ENCODE data around the gene SPRY4. TPM values are rescaled to one million over a fixed set of nuclear protein-coding genes. Genes with fewer than 3 reads are reported as not detected.

Gene SPRY4
- total RNA-seq, 1 donor, result 5.4 TPM

DNA sequence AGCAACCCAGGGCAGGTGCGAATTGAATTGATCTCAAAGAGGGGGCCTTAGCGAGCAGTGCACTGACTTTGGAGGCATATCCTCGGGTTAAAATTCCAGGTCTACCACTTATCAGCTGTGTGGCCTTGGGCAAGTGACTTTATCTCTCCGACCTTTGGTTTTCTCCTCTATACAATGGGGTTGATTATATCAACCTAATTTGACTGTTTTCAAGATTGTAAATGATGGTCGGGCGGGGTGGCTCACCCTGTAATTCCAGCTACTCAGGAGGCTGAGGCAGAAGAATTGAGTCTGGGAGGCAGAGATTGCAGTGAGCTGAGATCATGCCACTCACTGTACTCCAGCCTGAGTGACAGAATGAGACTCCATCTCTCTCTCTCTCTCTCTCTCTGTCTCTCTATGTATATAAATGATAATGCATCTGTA lies 18.7 kb downstream of the SPRY4 start:
- Histone ChIP-seq H3K27me3 (ENCODE audit: insufficient read depth, low read length) (no peaks in the 10 kb centered on the region), H3K4me2 (ENCODE audit: insufficient read depth, low read length) (no peak overlapping the region), H2AFZ (ENCODE audit: low read length) (no peak overlapping the region), H3K4me3 (ENCODE audit: insufficient read depth, low read length) (no peak overlapping the region), H3K79me2 (ENCODE audit: insufficient read depth, low read length) (peaks cover 66% of the 10 kb centered on the region), H3K36me3 (ENCODE audit: insufficient read depth, low read length) (peaks cover 13% of the 10 kb centered on the region), H3K27ac (ENCODE audit: low read depth, low read length) (no peak overlapping the region), H3K9me3 (ENCODE audit: low read depth, low read length) (no peaks in the 10 kb centered on the region), H3K4me1 (ENCODE audit: insufficient read depth, low read length) (peaks cover 13% of the 10 kb centered on the region), H4K20me1 (ENCODE audit: insufficient read depth, low read length) (peaks cover 21% of the 10 kb centered on the region)
- TF ChIP-seq, protein P1, sequence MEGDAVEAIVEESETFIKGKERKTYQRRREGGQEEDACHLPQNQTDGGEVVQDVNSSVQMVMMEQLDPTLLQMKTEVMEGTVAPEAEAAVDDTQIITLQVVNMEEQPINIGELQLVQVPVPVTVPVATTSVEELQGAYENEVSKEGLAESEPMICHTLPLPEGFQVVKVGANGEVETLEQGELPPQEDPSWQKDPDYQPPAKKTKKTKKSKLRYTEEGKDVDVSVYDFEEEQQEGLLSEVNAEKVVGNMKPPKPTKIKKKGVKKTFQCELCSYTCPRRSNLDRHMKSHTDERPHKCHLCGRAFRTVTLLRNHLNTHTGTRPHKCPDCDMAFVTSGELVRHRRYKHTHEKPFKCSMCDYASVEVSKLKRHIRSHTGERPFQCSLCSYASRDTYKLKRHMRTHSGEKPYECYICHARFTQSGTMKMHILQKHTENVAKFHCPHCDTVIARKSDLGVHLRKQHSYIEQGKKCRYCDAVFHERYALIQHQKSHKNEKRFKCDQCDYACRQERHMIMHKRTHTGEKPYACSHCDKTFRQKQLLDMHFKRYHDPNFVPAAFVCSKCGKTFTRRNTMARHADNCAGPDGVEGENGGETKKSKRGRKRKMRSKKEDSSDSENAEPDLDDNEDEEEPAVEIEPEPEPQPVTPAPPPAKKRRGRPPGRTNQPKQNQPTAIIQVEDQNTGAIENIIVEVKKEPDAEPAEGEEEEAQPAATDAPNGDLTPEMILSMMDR (IDR thresholded peaks at IDR 0.05; ENCODE audit: extremely low read depth, low read depth, low read length), result no peak
- no peak for DNase-seq (ENCODE audit: insufficient read length, low spot score, missing footprints)

DNA sequence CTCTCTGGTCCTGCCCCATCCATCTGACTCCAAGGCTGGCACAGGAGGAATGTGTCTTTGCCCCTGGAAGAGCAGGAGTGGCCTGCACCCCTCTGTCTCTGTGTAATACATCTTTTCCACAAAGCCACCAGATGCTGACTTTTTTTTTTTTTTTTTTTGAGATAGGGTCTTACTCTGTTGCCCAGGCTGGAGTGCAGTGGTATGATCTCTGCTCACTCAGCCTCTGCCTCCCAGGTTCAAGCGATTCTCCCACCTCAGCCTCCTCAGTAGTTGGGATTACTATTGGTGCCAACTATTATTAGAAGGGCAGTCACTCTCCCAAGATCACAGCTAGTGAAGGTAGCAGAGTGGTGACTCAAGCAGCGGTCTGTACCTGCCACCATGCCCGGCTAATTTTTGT lies 19.6 kb downstream of the SPRY4 start:
- peaks cover 5% of the 10 kb centered on the region for H3K36me3 ChIP-seq (ENCODE audit: insufficient read depth, low read length)
- H4K20me1 ChIP-seq (ENCODE audit: insufficient read depth, low read length), result peaks cover 14% of the 10 kb centered on the region
- H3K79me2 ChIP-seq (ENCODE audit: insufficient read depth, low read length), result peaks cover 59% of the 10 kb centered on the region
- no peaks in the 10 kb centered on the region for H3K9me3 ChIP-seq (ENCODE audit: low read depth, low read length)
- peaks cover 13% of the 10 kb centered on the region for H3K4me1 ChIP-seq (ENCODE audit: insufficient read depth, low read length)
- no peak overlapping the region for H3K4me2 ChIP-seq (ENCODE audit: insufficient read depth, low read length)
- no peak overlapping the region for H3K27ac ChIP-seq (ENCODE audit: low read depth, low read length)
- no peaks in the 10 kb centered on the region for H3K27me3 ChIP-seq (ENCODE audit: insufficient read depth, low read length)
- TF ChIP-seq, protein P1 (IDR thresholded peaks at IDR 0.05; ENCODE audit: extremely low read depth, low read depth, low read length), result no peak
- no peak for DNase-seq (ENCODE audit: insufficient read length, low spot score, missing footprints)
- H2AFZ ChIP-seq (ENCODE audit: low read length), result no peak overlapping the region
- no peak overlapping the region for H3K4me3 ChIP-seq (ENCODE audit: insufficient read depth, low read length)

DNA sequence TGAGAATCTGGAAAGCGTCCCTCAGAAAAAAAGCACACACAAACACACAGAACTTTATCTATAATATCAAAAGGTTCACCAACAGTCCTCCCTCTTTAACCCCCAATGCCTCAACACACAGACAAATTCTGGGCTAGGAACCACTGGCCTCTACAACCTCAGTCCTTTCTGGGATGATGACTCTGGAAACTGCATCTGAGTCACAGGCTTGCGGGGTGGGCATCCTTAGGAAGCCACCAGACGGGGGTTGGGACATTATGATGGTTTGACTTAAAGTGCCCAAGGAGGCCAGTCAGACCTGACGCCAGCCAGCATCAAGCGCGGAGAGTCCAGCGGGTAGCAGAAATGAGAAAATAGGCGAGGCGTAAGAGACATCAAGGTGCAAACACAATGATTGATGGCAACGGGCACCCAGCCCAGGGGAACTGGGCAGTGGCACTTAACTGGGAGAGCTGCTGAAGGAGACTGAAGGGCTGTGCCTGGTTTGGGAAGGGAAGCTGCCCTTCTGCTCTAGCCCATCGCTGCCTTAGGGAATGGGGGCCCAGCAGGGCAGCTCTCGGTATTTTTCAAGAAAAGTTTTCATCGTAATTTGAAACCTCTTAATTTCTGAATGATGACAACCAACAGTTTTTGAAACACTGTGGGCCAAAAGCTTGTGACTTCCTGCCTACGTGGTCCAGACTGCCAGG lies 20.7 kb downstream of the SPRY4 start:
- peak overlapping the region; percentile 37 for H2AFZ ChIP-seq (ENCODE audit: low read length)
- no peak overlapping the region for H3K4me3 ChIP-seq (ENCODE audit: insufficient read depth, low read length)
- no peaks in the 10 kb centered on the region for H3K9me3 ChIP-seq (ENCODE audit: low read depth, low read length)
- H3K79me2 ChIP-seq (ENCODE audit: insufficient read depth, low read length), result peaks cover 50% of the 10 kb centered on the region
- TF ChIP-seq, protein P1 (IDR thresholded peaks at IDR 0.05; ENCODE audit: extremely low read depth, low read depth, low read length), result no peak
- peaks cover 8% of the 10 kb centered on the region for H4K20me1 ChIP-seq (ENCODE audit: insufficient read depth, low read length)
- no peak for DNase-seq (ENCODE audit: insufficient read length, low spot score, missing footprints)
- peak overlapping the region; percentile 61 for H3K4me2 ChIP-seq (ENCODE audit: insufficient read depth, low read length)
- H3K36me3 ChIP-seq (ENCODE audit: insufficient read depth, low read length), result no peaks in the 10 kb centered on the region
- peaks cover 13% of the 10 kb centered on the region for H3K4me1 ChIP-seq (ENCODE audit: insufficient read depth, low read length)
- peak overlapping the region; percentile 11 for H3K27ac ChIP-seq (ENCODE audit: low read depth, low read length)
- no peaks in the 10 kb centered on the region for H3K27me3 ChIP-seq (ENCODE audit: insufficient read depth, low read length)

DNA sequence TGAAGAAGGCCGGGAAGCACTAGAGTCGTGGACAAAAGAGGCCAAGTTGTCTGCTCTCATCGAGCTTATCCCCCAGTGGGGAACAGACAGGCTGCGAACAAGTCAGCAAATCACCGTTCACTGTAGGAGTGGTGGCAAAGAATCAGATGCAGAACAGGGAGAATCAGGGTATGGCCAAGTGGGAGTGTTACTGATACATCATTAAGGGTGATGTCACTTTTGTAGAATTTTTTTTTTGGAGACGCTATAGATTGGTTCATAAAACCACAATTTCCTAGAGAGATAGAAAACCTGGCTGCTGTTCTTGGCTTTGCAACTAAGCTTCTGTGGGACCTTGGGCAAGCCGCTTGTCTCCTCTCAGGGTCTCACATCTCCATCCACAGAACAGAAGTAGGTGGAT lies 21.3 kb downstream of the SPRY4 start:
- Histone ChIP-seq H2AFZ (ENCODE audit: low read length) (no peak overlapping the region), H3K4me3 (ENCODE audit: insufficient read depth, low read length) (no peak overlapping the region), H3K79me2 (ENCODE audit: insufficient read depth, low read length) (peaks cover 48% of the 10 kb centered on the region), H4K20me1 (ENCODE audit: insufficient read depth, low read length) (peaks cover 8% of the 10 kb centered on the region), H3K9me3 (ENCODE audit: low read depth, low read length) (no peaks in the 10 kb centered on the region), H3K4me2 (ENCODE audit: insufficient read depth, low read length) (peak overlapping the region; percentile 61), H3K27ac (ENCODE audit: low read depth, low read length) (peak overlapping the region; percentile 11), H3K36me3 (ENCODE audit: insufficient read depth, low read length) (no peaks in the 10 kb centered on the region), H3K4me1 (ENCODE audit: insufficient read depth, low read length) (peaks cover 13% of the 10 kb centered on the region), H3K27me3 (ENCODE audit: insufficient read depth, low read length) (no peaks in the 10 kb centered on the region)
- TF ChIP-seq, protein P1 (IDR thresholded peaks at IDR 0.05; ENCODE audit: extremely low read depth, low read depth, low read length), result no peak
- DNase-seq (ENCODE audit: insufficient read length, low spot score, missing footprints), result peak; percentile 86

Measured in osteoblast (primary cell).